ENCODE data around the gene AGER. TPM values are rescaled to one million over a fixed set of nuclear protein-coding genes. Genes with fewer than 3 reads are reported as not detected.

Gene AGER
- total and polyA plus RNA-seq, 9 of the 15 experiments (the other 6 are each of a cell fraction or from before 2014, with no cell fraction given), result 1.2 to 11.5 (median 4.1) TPM

GRCh38 chr6:32175711-32176475, 8.2 kb downstream of the AGER start, which contains the start of gene AGPAT1 (continued):
- TF ChIP-seq ZBTB12 (CRISPR knock-in tag; IDR thresholded peaks at IDR 0.05), result no peak
- TF ChIP-seq ELF4 (CRISPR knock-in tag; IDR thresholded peaks at IDR 0.05), result peak; percentile 60; the same call in 1 of the 2 replicates
- TF ChIP-seq ZNF316 (IDR thresholded peaks at IDR 0.05), result peak; percentile 20; the same call in 1 of the 2 replicates
- peak in 1 of 2 experiments; percentile 87; a peak in 1 of 4 replicates for TF ChIP-seq MLLT1 (IDR thresholded peaks at IDR 0.05)
- TF ChIP-seq MEIS2 (IDR thresholded peaks at IDR 0.05; ENCODE audit: partially characterized antibody), result no peak
- peak; percentile 60; the same call in 1 of the 2 replicates for TF ChIP-seq YBX1 (IDR thresholded peaks at IDR 0.05)
- no peak for TF ChIP-seq NR0B1 (IDR thresholded peaks at IDR 0.05; ENCODE audit: partially characterized antibody)
- peak in 1 of 2 experiments; percentile 58; a peak in 2 of 4 replicates for TF ChIP-seq FOXK2 (conservative IDR thresholded peaks at IDR 0.05 in 1 of 2, IDR thresholded peaks at IDR 0.05 in 1 of 2; ENCODE audit: low read depth in 2 of 2)
- TF ChIP-seq ZNF324 (CRISPR knock-in tag; IDR thresholded peaks at IDR 0.05), result no peak
- no peak for TF ChIP-seq MAFK (IDR thresholded peaks at IDR 0.05; ENCODE audit: low read length)
- no peak for TF ChIP-seq PREB (CRISPR knock-in tag; IDR thresholded peaks at IDR 0.05)
- TF ChIP-seq GABPB2 (CRISPR knock-in tag; conservative IDR thresholded peaks at IDR 0.05), result no peak
- TF ChIP-seq ATF7 (IDR thresholded peaks at IDR 0.05), result no peak
- no peak for TF ChIP-seq ARHGAP35 (IDR thresholded peaks at IDR 0.05; ENCODE audit: partially characterized antibody)
- TF ChIP-seq KDM1A (IDR thresholded peaks at IDR 0.05), result no peak
- no peak for TF ChIP-seq ELF2 (CRISPR knock-in tag; IDR thresholded peaks at IDR 0.05)
- no peak for TF ChIP-seq NR4A1 (CRISPR knock-in tag; IDR thresholded peaks at IDR 0.05)
- no peak for TF ChIP-seq NR4A1 (tag; IDR thresholded peaks at IDR 0.05)
- TF ChIP-seq ETV1 (tag; conservative IDR thresholded peaks at IDR 0.05; ENCODE audit: low read depth), result peak; percentile 75
- TF ChIP-seq MAFF (IDR thresholded peaks at IDR 0.05; ENCODE audit: low read length), result no peak
- no peak; the same call in 1 of the 2 replicates for TF ChIP-seq ZC3H8 (IDR thresholded peaks at IDR 0.05)
